ENCODE results near the gene REG1B. TPM values are rescaled to one million over a fixed set of nuclear protein-coding genes. Genes with fewer than 3 reads are reported as not detected.

REG1B gene
- total RNA-seq, 4 donors from 2014 or later = 45.4 to 2,308 (median 89.0) TPM

GRCh38 chr2:79097843-79098242 is 10.1 kb upstream of the REG1B start:
- no peak overlapping the region for H3K27ac ChIP-seq

GRCh38 chr2:79090693-79091092 is 2.9 kb upstream of the REG1B start:
- no peaks in the 10 kb centered on the region for H3K36me3 ChIP-seq
- no peaks in the 10 kb centered on the region for H3K9me3 ChIP-seq
- H3K4me1 ChIP-seq = peaks cover 0 to 4% (median 0%) of the 10 kb centered on the region in 4 donors
- H3K27me3 ChIP-seq = no peaks in the 10 kb centered on the region
- DNase-seq = no peak
- TF ChIP-seq CTCF (IDR thresholded peaks at IDR 0.05) = no peak
- no peak for TF ChIP-seq POLR2A (IDR thresholded peaks at IDR 0.05)
- no peak overlapping the region for H3K27ac ChIP-seq
- no peak overlapping the region for H3K4me3 ChIP-seq

More at GRCh38 chr2:79097843-79098242, 10.1 kb upstream of the REG1B start:
- Histone ChIP-seq H3K9me3 (no peaks in the 10 kb centered on the region), H3K4me1 (no peaks in the 10 kb centered on the region), H3K4me3 (no peak overlapping the region), H3K27me3 (no peaks in the 10 kb centered on the region), H3K36me3 (no peaks in the 10 kb centered on the region)
- TF ChIP-seq CTCF (IDR thresholded peaks at IDR 0.05) = no peak
- TF ChIP-seq POLR2A (IDR thresholded peaks at IDR 0.05) = no peak
- no peak for DNase-seq

- Histone ChIP-seq H3K27me3 (no peaks in the 10 kb centered on the region), H3K27ac (no peak overlapping the region), H3K36me3 (no peaks in the 10 kb centered on the region), H3K9me3 (peaks cover 0 to 3% (median 0%) of the 10 kb centered on the region in 4 donors), H3K4me1 (peaks cover 0 to 4% (median 0%) of the 10 kb centered on the region in 4 donors), H3K4me3 (no peak overlapping the region)
- DNase-seq = no peak
- no peak for TF ChIP-seq CTCF (IDR thresholded peaks at IDR 0.05)
- no peak for TF ChIP-seq POLR2A (IDR thresholded peaks at IDR 0.05)
Measured at GRCh38 chr2:79086255-79086654, 1.5 kb downstream of the REG1B start.

- no peak for DNase-seq
- Histone ChIP-seq H3K27ac (no peak overlapping the region), H3K9me3 (peaks cover 0 to 3% (median 0%) of the 10 kb centered on the region in 4 donors), H3K36me3 (no peaks in the 10 kb centered on the region), H3K4me3 (no peak overlapping the region), H3K4me1 (peaks cover 0 to 4% (median 0%) of the 10 kb centered on the region in 4 donors), H3K27me3 (no peaks in the 10 kb centered on the region)
- TF ChIP-seq POLR2A (IDR thresholded peaks at IDR 0.05) (no peak), CTCF (IDR thresholded peaks at IDR 0.05) (no peak)
Measured at GRCh38 chr2:79085382-79085781, 2.4 kb downstream of the REG1B start.

- peaks cover 0 to 4% (median 0%) of the 10 kb centered on the region in 4 donors for H3K4me1 ChIP-seq
- H3K4me3 ChIP-seq = no peak overlapping the region
- no peaks in the 10 kb centered on the region for H3K27me3 ChIP-seq
Measured at GRCh38 chr2:79084495-79085135, 3.2 kb downstream of the REG1B start.

More at GRCh38 chr2:79084495-79085135, 3.2 kb downstream of the REG1B start:
- TF ChIP-seq CTCF (IDR thresholded peaks at IDR 0.05) (no peak), POLR2A (IDR thresholded peaks at IDR 0.05) (no peak)
- H3K9me3 ChIP-seq = peaks cover 0 to 3% (median 0%) of the 10 kb centered on the region in 4 donors
- H3K27ac ChIP-seq = no peak overlapping the region
- H3K36me3 ChIP-seq = no peaks in the 10 kb centered on the region
- no peak for DNase-seq
